ENCODE results near the gene SCARF2.
"Not testable (repeated sequence)": the region's sequence is repeated elsewhere in the genome, so short reads cannot be mapped to it uniquely, and the experiment has no call there.

Gene SCARF2

DNA sequence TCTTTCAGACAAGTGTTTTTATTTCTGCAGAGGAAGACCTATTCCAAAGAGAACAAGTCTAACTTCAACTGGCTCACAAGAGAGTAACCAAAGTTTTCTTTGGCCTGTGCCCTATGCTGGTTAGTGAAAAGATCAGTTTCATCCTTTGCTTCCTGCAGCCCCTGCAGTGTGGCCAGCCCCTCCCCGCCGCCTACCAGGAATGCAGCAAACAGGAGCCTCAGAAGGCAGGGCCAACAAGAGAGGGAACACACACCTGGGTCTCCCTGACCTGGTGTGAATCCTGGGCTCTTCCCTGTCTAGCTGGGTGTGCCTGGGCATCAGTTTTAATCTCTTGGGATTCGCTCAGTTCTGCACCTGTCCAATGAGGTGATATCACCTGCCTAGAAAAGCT is 21.5 kb upstream of the SCARF2 start:
- no peak for DNase-seq

- no peak for DNase-seq
Measured at GRCh38 chr22:20458530-20459151, 21.0 kb upstream of the SCARF2 start.

DNA sequence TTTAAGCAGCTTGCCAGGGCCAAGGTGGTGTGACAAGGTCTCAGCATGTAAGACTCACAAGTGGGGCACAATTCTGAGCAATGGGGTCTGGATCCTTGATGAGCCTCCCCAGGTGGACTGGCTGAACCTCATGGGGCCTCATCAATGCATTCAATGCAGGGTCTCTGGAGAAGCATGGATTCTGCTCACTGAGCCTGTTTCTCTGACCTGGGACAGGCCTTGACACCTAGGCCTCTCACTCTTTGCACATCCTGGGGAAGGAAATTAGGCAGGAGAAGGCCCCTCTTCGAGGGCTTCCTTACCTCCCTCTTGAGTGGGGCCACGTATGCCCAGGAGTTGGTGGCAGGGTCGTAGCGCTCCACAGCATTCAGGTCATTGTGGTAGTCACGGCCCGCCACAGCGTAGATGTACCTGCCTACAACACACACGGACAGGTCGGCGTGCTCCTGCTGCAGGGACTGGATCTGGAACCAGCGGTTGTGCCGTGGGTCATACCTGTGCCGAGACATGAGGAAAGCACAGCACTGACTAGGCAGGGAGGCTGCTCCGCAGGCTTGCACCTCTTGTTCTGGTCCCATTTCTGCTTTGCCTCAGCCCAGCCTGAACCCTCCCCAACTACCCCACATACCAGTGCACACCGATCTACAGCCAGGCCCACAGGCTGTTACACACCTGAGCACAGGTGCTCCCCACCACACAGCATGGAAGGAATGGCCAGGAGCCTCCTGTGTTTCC is 20.0 kb upstream of the SCARF2 start:
- DNase-seq, result no peak

DNA sequence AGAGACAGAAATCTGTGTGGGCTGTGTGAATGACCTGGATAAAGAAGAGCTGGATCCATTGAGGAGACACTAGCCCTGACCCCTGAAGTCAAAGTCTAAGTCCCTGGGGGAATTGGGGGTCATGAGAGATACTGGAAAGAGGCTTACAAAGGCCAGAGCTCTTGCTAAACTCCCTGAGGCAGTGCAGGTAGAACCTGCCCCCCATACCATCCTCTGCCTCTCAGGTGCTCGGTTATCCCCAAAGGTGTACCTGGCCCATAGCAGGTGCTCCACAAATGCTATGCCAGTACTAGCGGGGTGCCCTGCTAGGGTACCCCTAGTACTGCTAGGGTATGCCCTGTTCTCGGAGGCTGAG is 19.1 kb upstream of the SCARF2 start:
- no peak for DNase-seq

DNA sequence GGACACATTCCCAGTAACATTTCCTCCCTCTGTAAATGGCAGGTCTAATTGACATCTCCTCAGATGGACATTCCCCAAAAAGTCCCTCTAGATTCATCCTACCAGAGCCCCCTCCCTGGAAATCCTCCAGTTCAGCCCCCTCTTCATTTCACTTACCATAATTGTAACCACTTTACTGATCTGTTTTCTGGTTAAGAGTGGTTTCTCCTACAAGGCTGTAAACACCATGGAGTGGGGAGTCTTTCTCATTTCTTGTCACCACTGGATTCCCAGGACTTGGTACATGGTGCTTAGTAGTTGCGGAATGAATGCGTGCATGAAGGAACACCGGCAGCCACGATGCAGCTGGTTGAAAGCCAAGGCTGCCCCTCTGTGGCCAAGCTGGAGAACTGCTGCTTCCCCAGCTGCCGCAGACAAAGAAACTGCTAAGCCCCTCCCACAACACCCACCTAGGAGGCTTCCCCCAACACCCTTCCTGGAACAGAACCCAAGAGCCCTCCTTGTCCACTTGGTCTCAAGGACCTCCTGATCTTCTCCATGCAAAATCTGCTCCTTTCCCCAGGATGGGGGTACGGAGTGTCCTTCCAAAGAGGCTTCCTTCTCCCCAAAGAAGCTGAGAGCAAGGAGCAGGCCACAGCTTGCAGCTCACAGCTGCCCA is 18.6 kb upstream of the SCARF2 start:
- peak; percentile 5 for DNase-seq

DNA sequence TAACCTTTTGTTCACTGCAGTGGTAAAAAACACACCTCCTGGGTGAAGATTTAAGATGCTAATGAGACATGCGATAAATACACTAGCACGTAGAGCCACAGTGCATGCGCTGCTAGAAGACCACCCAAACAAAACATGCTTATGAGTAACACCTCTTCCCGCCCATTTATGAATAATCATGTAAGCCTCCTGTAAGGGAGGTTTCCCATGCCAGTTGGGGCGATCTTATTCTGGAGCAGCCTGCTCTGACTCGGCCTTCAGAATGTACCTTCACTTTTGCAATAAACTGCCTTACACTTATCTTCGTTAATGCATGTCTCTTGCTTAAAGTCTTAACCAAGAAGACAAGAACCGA is 18.1 kb upstream of the SCARF2 start:
- DNase-seq, result no peak

GRCh38 chr22:20453222-20453621 is 15.6 kb upstream of the SCARF2 start:
- DNase-seq, result no peak

DNA sequence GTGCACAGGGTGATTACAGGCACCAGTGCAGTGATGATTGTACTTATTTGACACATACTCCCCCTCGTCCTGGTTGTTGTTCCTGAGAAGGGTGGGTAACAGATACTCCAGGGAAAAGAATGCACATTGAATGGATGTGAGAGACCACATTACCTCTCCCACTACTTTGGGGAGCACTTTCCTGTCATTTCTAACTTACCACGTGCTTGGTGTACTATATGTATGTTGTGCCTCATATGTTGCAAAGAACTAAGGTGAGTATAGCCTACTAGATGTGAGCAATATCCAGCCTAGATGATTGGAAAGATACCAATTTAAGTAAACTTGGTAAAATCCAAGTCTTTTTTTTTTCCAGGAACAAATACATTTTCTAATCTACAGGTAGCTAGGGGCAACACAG is 14.3 kb upstream of the SCARF2 start:
- no peak for DNase-seq

DNA sequence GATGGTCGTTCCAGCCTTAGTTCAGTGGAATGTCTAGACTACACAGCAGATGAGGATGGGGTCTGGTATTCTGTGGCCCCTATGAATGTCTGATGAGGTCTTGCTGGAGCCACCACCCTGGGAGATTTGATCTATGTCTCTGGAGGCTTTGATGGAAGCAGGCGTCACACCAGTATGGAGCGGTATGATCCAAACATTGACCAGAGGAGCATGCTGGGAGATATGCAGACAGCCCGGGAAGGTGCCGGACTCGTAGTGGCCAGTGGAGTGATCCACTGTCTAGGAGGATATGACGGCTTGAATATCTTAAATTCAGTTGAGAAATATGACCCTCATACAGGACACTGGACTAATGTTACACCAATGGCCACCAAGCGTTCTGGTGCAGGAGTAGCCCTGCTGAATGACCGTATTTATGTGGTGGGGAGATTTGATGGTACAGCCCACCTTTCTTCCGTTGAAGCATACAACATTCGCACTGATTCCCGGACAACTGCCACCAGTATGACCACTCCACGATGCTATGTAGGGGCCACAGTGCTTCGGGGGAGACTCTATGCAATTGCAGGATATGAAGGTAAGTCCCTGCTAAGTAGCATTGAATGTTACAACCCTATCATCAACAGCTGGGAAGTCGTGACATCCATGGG is 13.6 kb upstream of the SCARF2 start:
- DNase-seq, result not testable (repeated sequence)

GRCh38 chr22:20450551-20450906 is 12.9 kb upstream of the SCARF2 start:
- no peak for DNase-seq

DNA sequence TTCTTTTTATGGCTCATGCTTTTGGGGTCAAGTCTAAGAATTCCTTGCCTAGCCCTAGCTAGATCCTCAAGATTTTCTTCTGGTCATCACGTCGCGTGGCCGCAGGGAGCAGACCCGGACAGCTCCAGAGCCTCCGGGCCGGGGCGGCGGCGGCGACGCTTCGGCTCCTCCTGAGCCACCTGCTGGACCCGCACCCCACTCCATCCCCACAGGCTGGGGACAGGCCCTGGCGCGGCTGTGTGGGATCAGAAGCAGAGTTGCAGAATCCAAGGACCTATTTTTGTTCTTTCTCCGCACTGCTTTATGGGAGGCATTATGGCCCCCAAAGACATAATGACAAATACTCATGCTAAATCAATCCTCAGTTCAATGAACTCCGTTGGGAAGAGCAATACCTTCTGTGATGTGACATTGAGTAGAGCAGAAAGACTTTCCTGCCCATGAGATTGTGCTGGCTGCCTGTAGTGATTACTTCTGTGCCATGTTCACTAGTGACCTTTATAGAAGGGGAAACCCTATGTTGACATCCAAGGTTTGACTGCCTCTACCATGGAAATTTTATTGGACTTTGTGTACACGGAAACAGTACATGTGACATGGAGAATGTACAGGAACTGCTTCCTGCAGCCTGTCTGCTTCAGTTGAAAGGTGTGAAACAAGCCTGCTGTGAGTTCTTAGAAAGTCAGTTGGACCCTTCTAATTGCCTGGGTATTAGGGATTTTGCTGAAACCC is 12.4 kb upstream of the SCARF2 start:
- no peak for DNase-seq

DNA sequence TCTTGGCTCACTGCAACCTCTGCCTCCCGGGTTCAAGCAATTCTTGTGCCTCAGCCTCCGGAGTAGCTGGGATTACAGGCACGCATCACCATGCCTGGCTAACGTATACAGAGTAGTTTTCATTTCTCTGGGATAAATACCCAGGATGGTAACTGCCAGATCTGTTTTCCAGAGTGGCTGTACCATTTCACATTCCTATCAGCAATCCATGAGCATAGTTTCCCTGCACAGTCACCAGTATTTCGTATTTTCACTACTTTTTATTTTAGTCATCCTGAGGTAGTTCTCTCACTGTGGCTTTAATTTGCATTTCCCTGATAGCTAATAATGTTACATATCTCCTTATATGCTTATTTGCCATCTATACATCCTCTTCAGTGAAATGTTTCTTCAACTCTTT is 11.0 kb upstream of the SCARF2 start:
- no peak for DNase-seq

DNA sequence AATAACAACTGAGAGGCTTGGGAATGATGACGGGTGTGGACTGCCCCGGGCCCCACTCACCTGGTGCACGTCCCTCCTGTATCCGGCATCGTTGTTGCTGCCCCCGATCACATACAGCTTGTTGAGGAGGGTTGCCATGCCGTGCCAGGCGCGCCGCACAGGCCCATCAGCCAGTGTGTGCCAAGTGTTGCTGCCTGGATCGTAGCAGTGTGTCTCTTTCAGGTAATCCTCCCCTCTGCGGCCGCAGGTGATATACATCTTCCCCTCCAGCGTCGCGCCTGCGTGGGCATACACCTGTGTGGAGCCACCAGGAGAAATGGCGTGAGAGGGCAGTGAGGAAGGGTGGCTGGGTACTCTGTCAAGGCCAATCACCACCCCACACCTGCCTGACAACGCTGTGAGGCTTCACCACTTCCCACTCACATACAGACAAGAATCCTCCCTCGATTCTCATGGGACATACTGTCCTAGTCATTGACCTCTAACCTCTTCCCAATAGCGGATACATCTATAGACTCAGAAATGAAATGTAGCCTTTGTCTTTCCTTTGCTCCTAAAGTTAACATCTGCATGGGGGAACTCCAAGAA is 8.9 kb upstream of the SCARF2 start:
- DNase-seq, result no peak

DNA sequence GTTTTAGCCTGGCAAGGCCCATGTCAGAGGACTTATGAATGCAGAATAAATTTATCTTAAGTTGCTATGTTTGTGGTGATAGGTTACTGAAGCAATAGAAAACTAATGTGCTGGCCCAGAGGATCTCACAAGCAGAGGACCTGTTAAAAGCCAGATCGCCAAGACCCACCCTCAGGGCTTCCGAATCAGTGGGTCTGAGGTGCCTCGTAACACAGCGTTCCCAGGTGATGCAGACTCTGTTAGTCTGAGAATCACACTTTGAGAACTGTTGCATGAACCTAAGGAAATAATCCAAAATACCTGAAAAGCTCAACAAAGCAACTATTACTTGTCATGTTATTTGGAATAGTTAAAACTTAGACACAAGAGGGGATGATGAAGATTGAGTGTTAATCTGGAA is 6.7 kb upstream of the SCARF2 start:
- DNase-seq, result no peak

GRCh38 chr22:20442485-20443284 is 5.1 kb upstream of the SCARF2 start:
- DNase-seq, result no peak

- peak; percentile 27 for DNase-seq
Measured at GRCh38 chr22:20441631-20442484, 4.2 kb upstream of the SCARF2 start.

- no peak for DNase-seq
Measured at GRCh38 chr22:20440637-20441591, 3.3 kb upstream of the SCARF2 start.

DNA sequence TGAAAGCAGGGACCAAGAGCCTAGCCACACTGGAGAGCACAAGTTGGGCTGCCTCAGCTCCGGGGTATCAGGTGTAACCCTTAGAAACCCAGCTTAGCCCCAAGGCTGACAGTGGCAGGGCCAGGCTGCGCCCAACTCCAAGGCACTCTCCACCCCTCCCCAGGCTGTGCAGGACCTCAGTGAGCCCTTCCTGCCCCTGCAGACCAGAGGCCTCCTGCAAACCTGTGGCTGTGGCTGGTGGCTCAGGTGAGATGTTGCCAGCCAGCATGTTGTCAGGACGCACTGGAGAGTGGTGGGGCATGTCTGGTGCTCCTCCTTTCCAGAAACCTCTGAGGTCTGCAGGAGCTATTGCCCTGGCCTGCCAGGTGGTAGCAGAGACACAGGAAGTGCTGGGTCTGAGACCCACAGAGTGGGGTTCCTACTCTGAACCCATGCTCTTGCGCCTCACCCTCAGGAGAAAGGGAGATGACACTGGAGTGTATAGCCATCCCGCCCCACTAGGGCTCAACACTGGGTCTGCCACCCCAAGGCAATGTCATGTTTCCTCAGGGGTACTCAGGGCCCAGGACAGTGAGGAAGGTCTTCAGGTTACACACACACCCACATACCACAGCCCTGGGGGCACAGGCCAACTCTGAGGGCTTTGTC is 2.4 kb upstream of the SCARF2 start:
- DNase-seq, result no peak

GRCh38 chr22:20439556-20439927 is 1.9 kb upstream of the SCARF2 start:
- DNase-seq, result no peak

All from NCI-H226 (cell line).